ENCODE data around the gene C1QTNF2.

C1QTNF2 gene

GRCh38 chr5:160369990-160370712, at the start of gene C1QTNF2:
Gene C1QTNF2 (minus strand): TSS chr5:160370626. CDS start chr5:160355011, 15,615 bp downstream.
- no peak for DNase-seq

GRCh38 chr5:160420331-160420610, 49.8 kb upstream of the C1QTNF2 start:
- no peak for DNase-seq

GRCh38 chr5:160419458-160420330, 49.3 kb upstream of the C1QTNF2 start:
- no peak for DNase-seq

- peak; percentile 94 for DNase-seq
Measured at GRCh38 chr5:160418561-160419457, 48.4 kb upstream of the C1QTNF2 start, which contains the start of gene SLU7. Gene SLU7 (minus strand): TSS chr5:160419081. CDS start chr5:160415294, 3,787 bp downstream.

- DNase-seq, result peak; percentile 80
Measured at GRCh38 chr5:160399402-160400353, 29.3 kb upstream of the C1QTNF2 start, which contains the start of gene FAM200C. Gene FAM200C (minus strand): TSS chr5:160400054. CDS start chr5:160395490, 4,564 bp downstream.

- DNase-seq, result no peak
Measured at GRCh38 chr5:160398806-160399205, 28.4 kb upstream of the C1QTNF2 start.

- DNase-seq, result no peak
Measured at GRCh38 chr5:160397492-160397891, 27.1 kb upstream of the C1QTNF2 start.

- no peak for DNase-seq
Measured at GRCh38 chr5:160395111-160395510, 24.7 kb upstream of the C1QTNF2 start.

- no peak for DNase-seq
Measured at GRCh38 chr5:160390787-160391696, 20.6 kb upstream of the C1QTNF2 start.

GRCh38 chr5:160387445-160387844, 17.0 kb upstream of the C1QTNF2 start:
- DNase-seq, result no peak

- DNase-seq, result no peak
Measured at GRCh38 chr5:160385496-160385895, 15.1 kb upstream of the C1QTNF2 start.

- DNase-seq, result no peak
Measured at GRCh38 chr5:160384681-160385080, 14.3 kb upstream of the C1QTNF2 start.

GRCh38 chr5:160382346-160382745, 11.9 kb upstream of the C1QTNF2 start:
- no peak for DNase-seq

- no peak for DNase-seq
Measured at GRCh38 chr5:160380041-160380440, 9.6 kb upstream of the C1QTNF2 start.

- DNase-seq, result no peak
Measured at GRCh38 chr5:160379511-160379910, 9.1 kb upstream of the C1QTNF2 start.

GRCh38 chr5:160378330-160378729, 7.9 kb upstream of the C1QTNF2 start:
- no peak for DNase-seq

GRCh38 chr5:160377651-160378050, 7.2 kb upstream of the C1QTNF2 start:
- no peak for DNase-seq

- DNase-seq, result no peak
Measured at GRCh38 chr5:160376416-160376815, 6.0 kb upstream of the C1QTNF2 start.

GRCh38 chr5:160375701-160376100, 5.3 kb upstream of the C1QTNF2 start:
- DNase-seq, result no peak

GRCh38 chr5:160375166-160375565, 4.7 kb upstream of the C1QTNF2 start:
- no peak for DNase-seq

GRCh38 chr5:160371294-160371693, 868 bp upstream of the C1QTNF2 start:
- no peak for DNase-seq

Measured in CD4-positive, alpha-beta T cell treated with Interleukin-15 for 1 hour (primary cell).